Astrocyte of the spinal cord (primary cell): ENCODE measurements around the gene CSPG4.
"Not testable (repeated sequence)": the region's sequence is repeated elsewhere in the genome, so short reads cannot be mapped to it uniquely, and the experiment has no call there.

Experiments used
- DNase-seq: peaks from one replicate; pipeline ENCODE4 v3.0.0; 2011; ENCODE audit warnings: low read depth, low spot score
- H3K4me3 ChIP-seq: 2 replicates; pipeline ENCODE4 v1.5.1; 2011; ENCODE audit warnings: low read depth, mild to moderate bottlenecking, low read length, moderate library complexity
- CTCF ChIP-seq: IDR thresholded peaks from 2 replicates; pipeline ENCODE4 v1.5.1; 2012; ENCODE audit warnings: low read depth, mild to moderate bottlenecking, low read length, inconsistent platforms
- in situ Hi-C: cut with HindIII; loops from 2 replicates; pipeline ENCODE4 v1.10.0; 2017; ENCODE audit warnings: low sequenced_read_pairs

The CSPG4 gene

GRCh38 chr15:75705854-75706681 is 6.6 kb downstream of the CSPG4 start:
- in situ Hi-C loops: no loop called here
- no peak for DNase-seq
- no peak for TF ChIP-seq CTCF
- H3K4me3 ChIP-seq: no peak overlapping the region

DNA sequence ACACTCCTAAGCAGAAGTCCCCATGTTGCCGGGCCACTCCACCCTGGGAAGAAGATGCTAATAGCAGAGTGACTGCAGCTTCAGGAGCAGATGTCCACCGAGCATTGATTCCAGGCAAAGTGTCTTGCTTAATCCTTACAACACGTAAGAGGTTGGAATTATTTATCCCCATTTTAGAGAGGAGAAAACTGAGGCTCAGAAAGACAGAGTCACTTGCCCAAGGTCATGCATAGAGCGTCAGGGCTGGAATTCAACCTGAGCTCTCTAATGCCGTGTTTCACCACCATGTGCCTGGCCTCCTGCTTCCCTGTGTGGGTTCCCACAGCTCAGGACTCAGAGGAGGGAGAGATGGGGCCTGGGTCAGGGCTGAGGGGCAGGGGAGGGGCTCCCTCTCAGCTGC is 7.3 kb downstream of the CSPG4 start:
- in situ Hi-C loops, DNase-seq, H3K4me3 ChIP-seq: not testable (repeated sequence)

DNA sequence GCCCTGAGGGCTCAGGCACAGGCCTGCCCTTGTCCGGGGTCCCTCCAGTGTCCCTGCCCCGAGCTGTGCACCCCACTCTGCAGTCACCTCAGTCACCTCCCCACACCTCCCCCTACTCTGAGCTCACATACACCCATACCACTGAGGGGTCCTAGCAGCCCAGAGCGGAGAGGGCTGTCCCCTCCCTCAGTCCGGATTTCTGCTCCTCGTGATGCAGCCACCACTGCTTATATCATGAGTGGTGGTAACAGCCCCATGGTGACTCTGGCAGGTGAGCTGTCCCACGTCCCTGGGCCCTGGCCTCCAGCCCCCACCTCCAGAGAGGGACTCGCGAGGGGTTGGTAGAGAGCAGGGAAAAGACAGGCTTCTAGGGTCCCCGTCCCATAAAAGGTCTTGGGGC is 8.0 kb downstream of the CSPG4 start:
- no peak overlapping the region for H3K4me3 ChIP-seq
- no peak for TF ChIP-seq CTCF
- in situ Hi-C loops: no loop called here
- no peak for DNase-seq

DNA sequence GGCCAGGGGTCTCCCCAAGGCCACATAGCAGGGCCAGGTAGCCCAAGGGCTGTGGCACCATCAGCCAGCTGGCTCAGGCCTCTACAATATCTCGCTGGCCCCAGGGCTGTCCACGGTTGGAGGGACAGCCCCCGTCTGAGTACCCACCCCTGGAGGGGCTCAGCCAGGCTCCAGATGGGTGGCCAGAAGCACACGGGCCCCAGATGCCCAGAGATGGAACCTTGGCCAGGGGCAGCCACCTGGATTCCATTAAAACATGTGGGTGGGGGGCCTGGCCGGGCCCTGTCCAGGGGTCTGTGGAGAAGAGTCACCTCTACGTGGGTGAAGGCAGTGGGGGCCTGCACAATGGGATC is 8.4 kb downstream of the CSPG4 start:
- TF ChIP-seq CTCF: no peak
- in situ Hi-C loops: no loop called here
- DNase-seq: no peak
- H3K4me3 ChIP-seq: no peak overlapping the region

DNA sequence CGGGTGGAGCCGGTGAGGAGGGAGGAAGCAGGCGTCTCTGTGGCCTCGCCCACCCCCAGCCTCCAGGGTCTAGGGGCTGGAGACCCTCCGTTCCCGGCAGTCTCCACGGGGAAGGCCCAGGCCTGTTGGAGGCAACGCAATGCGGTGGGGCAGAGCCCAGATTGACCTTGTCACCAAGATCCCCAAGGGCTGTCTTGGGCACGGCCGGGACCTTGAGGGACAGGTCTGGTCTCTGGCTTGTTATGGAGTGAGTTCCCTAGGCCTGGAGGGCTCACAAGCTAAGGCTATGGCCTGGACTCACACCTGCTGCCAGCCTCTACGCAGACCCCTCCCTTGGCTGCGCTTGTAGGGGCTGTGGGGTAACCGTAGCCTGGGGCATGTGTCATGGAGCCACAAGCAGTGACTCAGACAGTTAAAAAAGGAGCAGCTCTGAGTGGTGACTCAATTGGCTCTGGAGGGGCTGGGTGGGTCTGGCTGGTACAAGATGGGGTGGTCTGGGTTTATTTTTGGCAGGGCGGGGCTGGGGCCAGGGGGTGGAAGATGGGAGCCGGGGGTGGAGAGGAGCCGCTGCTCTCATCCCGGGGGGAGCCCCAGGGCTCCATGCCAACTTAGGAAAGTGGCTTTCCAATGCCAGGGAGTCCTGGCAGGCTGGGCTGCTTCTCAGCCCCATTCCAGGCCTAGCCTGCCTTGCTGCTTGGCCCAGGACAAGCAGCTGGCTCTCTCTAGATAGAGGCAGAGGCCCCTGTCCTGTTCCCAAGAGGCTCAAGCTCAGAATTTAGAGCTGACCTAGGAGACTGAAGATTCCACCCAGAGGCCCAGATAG is 9.0 kb downstream of the CSPG4 start:
- DNase-seq, in situ Hi-C loops, H3K4me3 ChIP-seq: not testable (repeated sequence)

- in situ Hi-C loops: no loop called here
- no peak for DNase-seq
- no peak for TF ChIP-seq CTCF
- no peak overlapping the region for H3K4me3 ChIP-seq
Observed at GRCh38 chr15:75702436-75702835, 10.2 kb downstream of the CSPG4 start.

DNA sequence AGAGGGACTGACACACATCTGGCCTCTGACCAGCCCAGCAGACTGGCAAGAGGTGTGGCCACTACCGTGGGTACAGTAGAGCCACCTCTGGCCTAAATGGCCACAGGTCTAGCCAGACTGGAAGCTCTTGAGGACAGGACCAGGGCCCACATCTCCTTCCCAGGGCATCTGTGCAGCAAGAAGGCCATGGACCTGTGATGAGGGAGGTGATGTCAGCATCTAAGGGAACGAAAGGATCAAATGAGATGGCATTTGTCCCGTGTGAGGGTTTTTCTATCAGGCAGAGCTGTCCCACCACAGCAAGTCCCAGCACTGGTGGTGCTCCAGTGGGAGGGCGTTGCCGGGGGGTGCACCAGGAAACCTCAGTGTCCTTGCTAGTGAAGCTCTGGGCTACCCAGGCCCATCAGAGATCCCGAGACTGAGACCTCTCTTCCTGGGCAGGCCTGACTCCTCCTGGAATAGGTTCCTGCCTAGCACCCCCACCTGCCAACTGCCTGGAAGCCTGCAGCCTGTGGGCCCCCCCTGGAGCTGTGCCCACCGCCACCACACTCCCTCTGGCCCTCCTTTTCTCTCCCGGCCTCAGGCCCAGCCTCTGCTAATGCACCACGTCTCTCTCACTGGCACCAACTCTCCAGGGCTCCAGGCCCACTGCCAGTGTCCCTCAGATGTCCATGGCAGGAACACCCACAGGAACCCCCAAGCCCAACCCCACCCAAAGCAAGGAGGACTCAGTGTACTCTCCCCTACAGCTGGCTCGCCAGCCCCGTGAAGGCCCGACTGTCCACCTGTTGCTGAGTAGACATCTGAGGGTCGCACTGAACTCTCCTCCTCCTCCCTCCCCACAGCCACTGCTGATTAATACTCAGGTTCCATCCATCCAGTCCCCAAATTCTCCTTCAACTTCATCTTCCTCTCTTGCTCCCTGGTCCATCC is 11.3 kb downstream of the CSPG4 start:
- H3K4me3 ChIP-seq, in situ Hi-C loops, DNase-seq: not testable (repeated sequence)

GRCh38 chr15:75699961-75700874 is 12.4 kb downstream of the CSPG4 start:
- peak; percentile 69 for DNase-seq
- H3K4me3 ChIP-seq, in situ Hi-C loops: not testable (repeated sequence)

DNA sequence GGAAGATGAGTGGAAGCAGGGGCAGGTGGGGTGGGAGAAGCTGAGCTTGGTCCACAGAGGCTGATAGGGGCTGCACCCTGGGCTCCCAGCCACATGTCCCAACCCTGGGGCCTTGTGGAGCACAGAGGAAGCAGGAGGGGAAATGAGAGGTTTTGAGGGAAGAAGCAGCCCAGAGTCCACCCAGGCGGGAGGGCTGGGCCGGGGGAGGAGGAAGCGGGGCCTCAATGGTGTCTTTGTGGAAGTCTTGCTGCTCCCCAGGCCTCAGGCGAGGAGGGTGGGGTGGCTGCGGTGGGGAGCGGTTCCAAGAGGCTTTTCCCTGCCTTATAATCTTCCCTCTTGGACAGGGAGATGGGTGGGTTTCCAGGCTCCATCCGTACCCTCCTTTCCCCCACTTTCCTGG is 13.1 kb downstream of the CSPG4 start:
- DNase-seq, H3K4me3 ChIP-seq, in situ Hi-C loops: not testable (repeated sequence)

DNA sequence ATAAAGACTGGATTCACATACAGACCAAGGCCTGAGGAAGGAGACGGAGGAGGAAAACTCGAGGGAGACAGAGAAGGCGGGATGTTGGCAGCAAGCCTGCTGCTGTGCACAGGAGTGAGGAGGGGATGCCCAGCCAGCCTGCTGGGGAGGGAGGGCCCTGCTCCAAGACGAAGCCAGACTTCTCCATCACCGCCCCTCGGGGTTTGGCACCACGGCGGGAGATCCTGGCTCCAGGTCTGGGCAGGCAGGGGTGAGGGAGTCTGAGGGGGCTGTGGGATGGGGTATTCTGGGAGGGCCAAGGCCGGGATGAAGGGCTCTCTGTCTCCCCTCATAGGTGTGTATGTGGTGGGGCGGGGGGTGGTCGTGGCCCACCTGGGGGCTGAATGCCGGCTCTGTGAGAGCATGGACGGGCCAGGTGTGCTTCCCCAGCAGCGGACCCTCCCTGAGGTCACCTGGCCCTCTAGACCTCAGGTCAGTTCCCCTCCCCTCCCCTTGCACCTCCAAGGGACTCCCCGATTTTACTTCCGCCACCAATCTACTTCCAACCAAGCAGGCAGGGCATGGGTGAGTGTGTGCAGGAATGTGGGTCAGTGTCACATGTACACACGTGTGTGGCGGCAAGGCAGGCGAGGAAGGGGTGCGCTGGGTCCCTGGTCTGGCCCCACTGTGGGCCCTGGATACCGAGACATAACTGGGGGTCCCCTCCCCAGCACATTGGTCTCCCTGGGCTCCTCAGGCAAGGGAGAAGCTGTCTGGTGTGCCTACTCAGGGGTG is 14.5 kb downstream of the CSPG4 start:
- DNase-seq, in situ Hi-C loops, H3K4me3 ChIP-seq: not testable (repeated sequence)
